GM12878 (cell line): ENCODE results near the gene TNFRSF1B. TPM values are rescaled to one million over a fixed set of nuclear protein-coding genes. Genes with fewer than 3 reads are reported as not detected.

Experiments
- ATAC-seq: fragments of 200-7000 bp; cut with Tn5 transposase; 3 replicates; pipeline ENCODE4 v1.9.1; 2020; ENCODE audit warnings: mild to moderate bottlenecking, moderate library complexity
- BruUV-seq: library from RNA; stranded (reverse); fragments of 400-500 nt; replicated peaks from 2 replicates; lab custom pipeline; 2021; lab: Mats Ljungman, UMichigan
- CTCF ChIA-PET: fragments of 300-600 bp; sonication (Branson Sonifier 250); formaldehyde crosslinking; extraction: SDS; loops from one replicate; lab custom pipeline; 2021; ENCODE audit warnings: inconsistent platforms; lab: Yijun Ruan, JAX
- POLR2A ChIA-PET: fragments of 350-600 bp; formaldehyde crosslinking; extraction: SDS; loops from one replicate; lab custom pipeline; 2021; ENCODE audit warnings: inconsistent platforms; lab: Charles Lee
- RAD21 ChIA-PET: fragments of 300-600 bp; sonication (Branson Sonifier 250); formaldehyde crosslinking; loops from one replicate; lab custom pipeline; 2023; ENCODE audit warnings: antibody characterized with exemption; ENCODE audit not compliant: unreplicated experiment; lab: Charles Lee
- SMC1A ChIA-PET: fragments of 300-600 bp; sonication (Branson Sonifier 250); formaldehyde crosslinking; loops from one replicate; lab custom pipeline; 2023; ENCODE audit not compliant: unreplicated experiment, uncharacterized antibody; lab: Charles Lee
- DNase-seq: peaks from one replicate; pipeline ENCODE4 v3.0.0-alpha.2; 2011; ENCODE audit warnings: low read depth, low spot score
- FAIRE-seq: peaks from 3 replicates; lab custom pipeline; 2011; peaks lifted over from hg19 to GRCh38; lab: Jason Lieb, UNC
- H2AFZ ChIP-seq: 2 replicates; pipeline ENCODE4 v1.6.0; 2011; ENCODE audit warnings: low read depth, low read length, control low read depth; ENCODE audit not compliant: control insufficient read depth
- H3K27ac ChIP-seq: 2 replicates; pipeline ENCODE4 v1.5.1; 2011; ENCODE audit warnings: control low read depth; ENCODE audit not compliant: control insufficient read depth, insufficient read depth
- H3K27me3 ChIP-seq, 2 experiments: replicated peaks in 1 of 2; 2 replicates each; pipeline versions ENCODE4 v1.6.0 to v1.6.1; 2011; ENCODE audit warnings: low read length in 1 of 2; ENCODE audit not compliant: control insufficient read depth in 2 of 2, insufficient read depth in 2 of 2
- H3K36me3 ChIP-seq, 2 experiments: 2 replicates each; pipeline ENCODE4 v1.5.1; 2011; ENCODE audit warnings: low read length in 1 of 2; ENCODE audit not compliant: control insufficient read depth in 2 of 2, insufficient read depth in 2 of 2
- H3K4me1 ChIP-seq: 2 replicates; pipeline ENCODE4 v1.6.1; 2011; ENCODE audit warnings: mild to moderate bottlenecking, low read length, moderate library complexity, mixed read lengths; ENCODE audit not compliant: control insufficient read depth, insufficient read depth
- H3K4me2 ChIP-seq: 2 replicates; pipeline ENCODE4 v1.6.0; 2011; ENCODE audit warnings: control low read depth; ENCODE audit not compliant: control insufficient read depth, insufficient read depth
- H3K4me3 ChIP-seq: fragments of 200-600 bp; sonication (generic); 2 replicates; pipeline ENCODE4 v1.5.1; 2016
- H3K79me2 ChIP-seq: 2 replicates; pipeline ENCODE4 v1.6.0; 2011; ENCODE audit warnings: low read length; ENCODE audit not compliant: control insufficient read depth, insufficient read depth
- H3K9ac ChIP-seq: 2 replicates; pipeline ENCODE4 v1.8.0; 2011; ENCODE audit warnings: low read length, control low read depth, mixed read lengths; ENCODE audit not compliant: control insufficient read depth, insufficient read depth
- H3K9me3 ChIP-seq: replicated peaks from 3 replicates; pipeline ENCODE4 v1.5.1; 2011; ENCODE audit warnings: mild to moderate bottlenecking, low read length; ENCODE audit not compliant: control insufficient read depth, insufficient read depth
- H4K20me1 ChIP-seq: 2 replicates; pipeline ENCODE4 v1.6.0; 2011; ENCODE audit not compliant: control insufficient read depth, insufficient read depth
- ASH2L ChIP-seq: fragments of 300-600, 200-600 bp; sonication (generic); IDR thresholded peaks from 2 replicates; pipeline ENCODE4 v1.6.1; 2017; ENCODE audit warnings: low read depth, mild to moderate bottlenecking, borderline replicate concordance
- ATF3 ChIP-seq: IDR thresholded peaks from 2 replicates; pipeline ENCODE4 v1.6.1; 2011; ENCODE audit warnings: low read depth, mild to moderate bottlenecking, low read length, moderate library complexity, borderline replicate concordance; ENCODE audit errors: extremely low read depth
- CHD4 ChIP-seq: fragments of 200-600 bp; sonication (generic); IDR thresholded peaks from 2 replicates; pipeline ENCODE4 v1.6.1; 2016; ENCODE audit warnings: mild to moderate bottlenecking
- CTCF ChIP-seq, 3 experiments: IDR thresholded peaks in 2 of 3; conservative IDR thresholded peaks in 1 of 3; 2 replicates each; pipeline ENCODE4 v1.5.1; 2011; ENCODE audit warnings: low read depth in 3 of 3, low read length in 3 of 3, mild to moderate bottlenecking in 3 of 3, control low read depth in 2 of 3, moderate library complexity in 2 of 3, inconsistent platforms in 1 of 3, mixed read lengths in 1 of 3; ENCODE audit not compliant: control insufficient read depth in 2 of 3, insufficient read depth in 1 of 3; ENCODE audit errors: extremely low read depth in 1 of 3
- ETV6 ChIP-seq, 2 experiments: fragments of 450-650 bp in 1 of 2; IDR thresholded peaks in 1 of 2; conservative IDR thresholded peaks in 1 of 2; 2 replicates each; pipeline ENCODE4 v1.6.1; 2014; ENCODE audit warnings: antibody characterized with exemption in 1 of 2, borderline replicate concordance in 1 of 2, low read depth in 1 of 2, mild to moderate bottlenecking in 1 of 2, moderate library complexity in 1 of 2
- IKZF1 ChIP-seq: fragments of 450-650 bp; conservative IDR thresholded peaks from 2 replicates; pipeline ENCODE4 v1.6.1; 2017; ENCODE audit warnings: antibody characterized with exemption, mild to moderate bottlenecking
- MEF2B ChIP-seq: fragments of 450-650 bp; IDR thresholded peaks from 2 replicates; pipeline ENCODE4 v1.6.1; 2018; ENCODE audit warnings: mild to moderate bottlenecking, moderate library complexity; ENCODE audit not compliant: partially characterized antibody, poor library complexity, severe bottlenecking
- MTA3 ChIP-seq: IDR thresholded peaks from 2 replicates; pipeline ENCODE4 v1.6.1; 2012; ENCODE audit warnings: low read length, inconsistent platforms, borderline replicate concordance
- NFYB ChIP-seq: IDR thresholded peaks from 2 replicates; pipeline ENCODE4 v1.6.1; 2011; ENCODE audit warnings: low read depth, mild to moderate bottlenecking, low read length, improper control_type of control experiment, moderate library complexity; ENCODE audit not compliant: insufficient read depth
- NKRF ChIP-seq: fragments of 450-650 bp; conservative IDR thresholded peaks from 2 replicates; pipeline ENCODE4 v1.6.1; 2017; ENCODE audit warnings: mild to moderate bottlenecking, moderate library complexity
- PKNOX1 ChIP-seq: fragments of 450-650 bp; IDR thresholded peaks from 2 replicates; pipeline ENCODE4 v1.6.1; 2016; ENCODE audit warnings: mild to moderate bottlenecking
- RBBP5 ChIP-seq: fragments of 200-600 bp; sonication (generic); conservative IDR thresholded peaks from 2 replicates; pipeline ENCODE4 v1.6.1; 2016
- RELA ChIP-seq: fragments of 450-650 bp; IDR thresholded peaks from 2 replicates; pipeline ENCODE4 v1.8.0; 2014; ENCODE audit warnings: borderline replicate concordance; ENCODE audit not compliant: partially characterized antibody
- RFX5 ChIP-seq: IDR thresholded peaks from 2 replicates; pipeline ENCODE4 v1.6.1; 2011; ENCODE audit warnings: low read depth, low read length, improper control_type of control experiment
- SUPT20H ChIP-seq: IDR thresholded peaks from 2 replicates; pipeline ENCODE4 v1.6.1; 2011; ENCODE audit warnings: low read depth, mild to moderate bottlenecking, low read length, moderate library complexity, borderline replicate concordance; ENCODE audit not compliant: control insufficient read depth
- TARDBP ChIP-seq: IDR thresholded peaks from 2 replicates; pipeline ENCODE4 v1.6.1; 2016; ENCODE audit warnings: borderline replicate concordance
- TCF7 ChIP-seq: IDR thresholded peaks from 2 replicates; pipeline ENCODE4 v1.6.1; 2014; ENCODE audit warnings: antibody characterized with exemption, borderline replicate concordance
- ZBED1 ChIP-seq: IDR thresholded peaks from 2 replicates; pipeline ENCODE4 v1.6.1; 2016; ENCODE audit warnings: borderline replicate concordance
- WGBS: methylation state at CpG from one replicate; pipeline ENCODE4 v1.1.6; 2016; ENCODE audit warnings: low lambda C conversion rate; ENCODE audit not compliant: insufficient replicate concordance, insufficient coverage; ENCODE audit errors: missing lambda C conversion rate; 5-methylcytosine and 5-hydroxymethylcytosine counted together
- in situ Hi-C: fragments of 300-500 bp; cut with MboI; formaldehyde crosslinking; loops from 9 replicates; pipeline ENCODE4 v1.14.3; 2018; ENCODE audit warnings: mixed read lengths
- intact Hi-C: fragments of 100-400 bp; cut with micrococcal nuclease; formaldehyde crosslinking; loops from one replicate; pipeline ENCODE4 v1.14.2; 2022; ENCODE audit not compliant: unreplicated experiment
- polyA plus RNA-seq, 11 experiments: library from polyadenylated mRNA; depleted of rRNA in 4 of 11; unstranded in 6 of 11; stranded (reverse) in 5 of 11; fragments of >200 nt; fragmentation: Nextera tagmentation in 4 of 11; fragmentation: Illumina TruSeq in 1 of 11; extraction: Ambion mirVana in 4 of 11; extraction: Trizol in 1 of 11; gene quantifications; 1 replicate in 1 of 11; 2 replicates in 10 of 11; pipeline versions ENCODE4 v1.2.1 to v1.2.3, GENCODE V29; 2011 to 2016; ENCODE audit warnings: inconsistent platforms in 2 of 11, missing spikeins in 2 of 11, low read depth in 1 of 11
- total RNA-seq, 4 experiments: library from RNA; depleted of rRNA in 3 of 4; stranded (reverse); fragments of >200 nt in 3 of 4; fragmentation: Illumina TruSeq in 1 of 4; extraction: Trizol in 1 of 4; gene quantifications; 2 replicates each; pipeline versions ENCODE4 v1.2.1 to v1.2.3, GENCODE V29; 2013 to 2021

TNFRSF1B gene
- total and polyA plus RNA-seq, 10 of the 15 experiments (the other 5 are each of a cell fraction or from before 2014, with no cell fraction given), result 10.1 to 87.2 (median 37.3) TPM

GRCh38 chr1:12176298-12177118 is 9.7 kb downstream of the TNFRSF1B start:
- intact Hi-C loops, result no loop called here
- Histone ChIP-seq H4K20me1 (peaks cover 9% of the 10 kb centered on the region; the same call in 1 of the 2 replicates), H3K9ac (no peak overlapping the region), H3K36me3 (peaks cover 7 to 13% of the 10 kb centered on the region in 2 experiments), H3K79me2 (peaks cover 71% of the 10 kb centered on the region), H3K27me3 (no peaks in the 10 kb centered on the region), H3K4me1 (peaks cover 56% of the 10 kb centered on the region), H3K4me2 (no peak overlapping the region), H2AFZ (no peak overlapping the region), H3K4me3 (no peak overlapping the region), H3K27ac (no peak overlapping the region), H3K9me3 (no peaks in the 10 kb centered on the region)
- 98% methylated on average over 6 of the region's 6 CpGs for WGBS
- CTCF ChIA-PET, result interaction anchor here (0.7 to 3.4 kb wide), 4 partner anchors 20 to 52 kb away, joined by 3 to 15 read pairs (median 4); no protein-coding TSS in a partner anchor
- in situ Hi-C loops, result no loop called here
- FAIRE-seq, result no peak
- no peak for ATAC-seq
- POLR2A ChIA-PET, result interaction anchor here (0.6 kb wide), 2 partner anchors 11 to 36 kb away, joined by 3 to 4 read pairs; no protein-coding TSS in a partner anchor
- RAD21 ChIA-PET, result no interaction called here
- SMC1A ChIA-PET, result interaction anchor here (0.7 to 20.8 kb wide), 5 partner anchors 8 to 52 kb away, joined by 3 to 347 read pairs (median 4); no protein-coding TSS in a partner anchor
- DNase-seq, result no peak
- no TSS peak for BruUV-seq
- TF ChIP-seq CTCF (IDR thresholded peaks at IDR 0.05 in 2 of 3, conservative IDR thresholded peaks at IDR 0.05 in 1 of 3; ENCODE audit: control insufficient read depth in 2 of 3, extremely low read depth in 1 of 3, insufficient read depth in 1 of 3, low read depth in 3 of 3, low read length in 3 of 3), result no peak
- no peak for TF ChIP-seq TARDBP
- TF ChIP-seq ASH2L, result no peak
- TF ChIP-seq RBBP5, result no peak
- no peak for TF ChIP-seq MTA3
- no peak for TF ChIP-seq CHD4
- TF ChIP-seq TCF7, result no peak
- no peak for TF ChIP-seq IKZF1
- TF ChIP-seq ETV6 (conservative IDR thresholded peaks at IDR 0.05 in 1 of 2, IDR thresholded peaks at IDR 0.05 in 1 of 2; ENCODE audit: borderline replicate concordance in 1 of 2, low read depth in 1 of 2), result no peak
- no peak for TF ChIP-seq NFYB
- TF ChIP-seq ATF3, result no peak
- TF ChIP-seq RELA, result no peak
- TF ChIP-seq SUPT20H, result no peak
- TF ChIP-seq PKNOX1, result no peak
- no peak for TF ChIP-seq NKRF
- no peak for TF ChIP-seq RFX5
- TF ChIP-seq ZBED1, result no peak
- TF ChIP-seq MEF2B, result no peak
